ENCODE measurements around the gene PRDM4.
A peak's percentile ranks its signal among the peaks of the same experiment; 100 is the strongest.

The PRDM4 gene, protein sequence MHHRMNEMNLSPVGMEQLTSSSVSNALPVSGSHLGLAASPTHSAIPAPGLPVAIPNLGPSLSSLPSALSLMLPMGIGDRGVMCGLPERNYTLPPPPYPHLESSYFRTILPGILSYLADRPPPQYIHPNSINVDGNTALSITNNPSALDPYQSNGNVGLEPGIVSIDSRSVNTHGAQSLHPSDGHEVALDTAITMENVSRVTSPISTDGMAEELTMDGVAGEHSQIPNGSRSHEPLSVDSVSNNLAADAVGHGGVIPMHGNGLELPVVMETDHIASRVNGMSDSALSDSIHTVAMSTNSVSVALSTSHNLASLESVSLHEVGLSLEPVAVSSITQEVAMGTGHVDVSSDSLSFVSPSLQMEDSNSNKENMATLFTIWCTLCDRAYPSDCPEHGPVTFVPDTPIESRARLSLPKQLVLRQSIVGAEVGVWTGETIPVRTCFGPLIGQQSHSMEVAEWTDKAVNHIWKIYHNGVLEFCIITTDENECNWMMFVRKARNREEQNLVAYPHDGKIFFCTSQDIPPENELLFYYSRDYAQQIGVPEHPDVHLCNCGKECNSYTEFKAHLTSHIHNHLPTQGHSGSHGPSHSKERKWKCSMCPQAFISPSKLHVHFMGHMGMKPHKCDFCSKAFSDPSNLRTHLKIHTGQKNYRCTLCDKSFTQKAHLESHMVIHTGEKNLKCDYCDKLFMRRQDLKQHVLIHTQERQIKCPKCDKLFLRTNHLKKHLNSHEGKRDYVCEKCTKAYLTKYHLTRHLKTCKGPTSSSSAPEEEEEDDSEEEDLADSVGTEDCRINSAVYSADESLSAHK

GRCh38 chr12:107760809-107761501, at the start of gene PRDM4:
Gene PRDM4 (minus strand): TSS chr12:107761137. CDS start chr12:107760515, 622 bp downstream.
- H3K4me3 ChIP-seq (ENCODE audit: low read depth, low read length): peak within 1 kb of the TSS; percentile 65
- in situ Hi-C loops (cut with HindIII; ENCODE audit: low sequenced_read_pairs): no loop called here
- DNase-seq (ENCODE audit: low read depth): peak; percentile 82
- TF ChIP-seq, protein P1, sequence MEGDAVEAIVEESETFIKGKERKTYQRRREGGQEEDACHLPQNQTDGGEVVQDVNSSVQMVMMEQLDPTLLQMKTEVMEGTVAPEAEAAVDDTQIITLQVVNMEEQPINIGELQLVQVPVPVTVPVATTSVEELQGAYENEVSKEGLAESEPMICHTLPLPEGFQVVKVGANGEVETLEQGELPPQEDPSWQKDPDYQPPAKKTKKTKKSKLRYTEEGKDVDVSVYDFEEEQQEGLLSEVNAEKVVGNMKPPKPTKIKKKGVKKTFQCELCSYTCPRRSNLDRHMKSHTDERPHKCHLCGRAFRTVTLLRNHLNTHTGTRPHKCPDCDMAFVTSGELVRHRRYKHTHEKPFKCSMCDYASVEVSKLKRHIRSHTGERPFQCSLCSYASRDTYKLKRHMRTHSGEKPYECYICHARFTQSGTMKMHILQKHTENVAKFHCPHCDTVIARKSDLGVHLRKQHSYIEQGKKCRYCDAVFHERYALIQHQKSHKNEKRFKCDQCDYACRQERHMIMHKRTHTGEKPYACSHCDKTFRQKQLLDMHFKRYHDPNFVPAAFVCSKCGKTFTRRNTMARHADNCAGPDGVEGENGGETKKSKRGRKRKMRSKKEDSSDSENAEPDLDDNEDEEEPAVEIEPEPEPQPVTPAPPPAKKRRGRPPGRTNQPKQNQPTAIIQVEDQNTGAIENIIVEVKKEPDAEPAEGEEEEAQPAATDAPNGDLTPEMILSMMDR (IDR thresholded peaks at IDR 0.05; ENCODE audit: low read depth, low read length, missing control alignments): no peak

- H3K4me3 ChIP-seq (ENCODE audit: low read depth, low read length): no peak overlapping the region
- DNase-seq (ENCODE audit: low read depth): no peak
- TF ChIP-seq, protein P1 (IDR thresholded peaks at IDR 0.05; ENCODE audit: low read depth, low read length, missing control alignments): no peak
- in situ Hi-C loops (cut with HindIII; ENCODE audit: low sequenced_read_pairs): no loop called here
Observed at GRCh38 chr12:107807471-107808150, 46.7 kb upstream of the PRDM4 start.

- TF ChIP-seq, protein P1 (IDR thresholded peaks at IDR 0.05; ENCODE audit: low read depth, low read length, missing control alignments): no peak
- in situ Hi-C loops (cut with HindIII; ENCODE audit: low sequenced_read_pairs): no loop called here
- DNase-seq (ENCODE audit: low read depth): no peak
- no peak overlapping the region for H3K4me3 ChIP-seq (ENCODE audit: low read depth, low read length)
Observed at GRCh38 chr12:107805488-107806180, 44.7 kb upstream of the PRDM4 start.

DNA sequence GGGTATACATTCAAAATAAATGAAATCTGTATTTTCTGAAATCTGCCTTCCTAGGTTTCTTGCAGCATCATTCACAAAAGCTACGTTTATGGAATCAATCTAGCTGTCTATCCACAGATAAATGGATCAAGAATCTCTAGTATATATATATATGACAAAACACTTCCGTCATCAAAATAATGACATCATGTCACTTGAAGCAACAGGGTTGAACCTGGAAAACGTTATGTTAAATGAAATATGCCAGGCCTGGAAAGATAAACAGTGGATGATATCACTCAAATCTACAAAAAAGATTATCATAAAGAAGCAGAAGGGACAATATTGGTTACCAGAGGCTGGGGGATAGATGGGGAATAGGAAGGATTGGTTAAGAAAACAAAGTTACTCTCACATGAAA, 42.2 kb upstream of the PRDM4 start:
- in situ Hi-C loops (cut with HindIII; ENCODE audit: low sequenced_read_pairs): no loop called here
- TF ChIP-seq, protein P1 (IDR thresholded peaks at IDR 0.05; ENCODE audit: low read depth, low read length, missing control alignments): no peak
- no peak for DNase-seq (ENCODE audit: low read depth)

GRCh38 chr12:107801150-107801549, 40.2 kb upstream of the PRDM4 start:
- in situ Hi-C loops (cut with HindIII; ENCODE audit: low sequenced_read_pairs): no loop called here
- TF ChIP-seq, protein P1 (IDR thresholded peaks at IDR 0.05; ENCODE audit: low read depth, low read length, missing control alignments): no peak
- DNase-seq (ENCODE audit: low read depth): peak; percentile 3
- no peak overlapping the region for H3K4me3 ChIP-seq (ENCODE audit: low read depth, low read length)

More for the DNA sequence above, 42.2 kb upstream of the PRDM4 start:
- no peak overlapping the region for H3K4me3 ChIP-seq (ENCODE audit: low read depth, low read length)
